KMS-11 (cell line): ENCODE results near the gene TKT.

Source experiments
- H2AFZ ChIP-seq: fragments of 200-600 bp; sonication (generic); 2 replicates; pipeline ENCODE4 v1.6.1; 2016; ENCODE audit warnings: antibody characterized with exemption, mixed run types, low read depth
- H3K27ac ChIP-seq: fragments of 200-600 bp; sonication (generic); 2 replicates; pipeline ENCODE4 v1.6.1; 2016; ENCODE audit warnings: mild to moderate bottlenecking, mixed run types
- H3K27me3 ChIP-seq: fragments of 200-600 bp; sonication (generic); 2 replicates; pipeline ENCODE4 v1.6.1; 2017; ENCODE audit warnings: mild to moderate bottlenecking, low read depth, mixed run types, moderate library complexity; ENCODE audit not compliant: insufficient read depth
- H3K36me3 ChIP-seq: fragments of 200-600 bp; sonication (generic); 2 replicates; pipeline ENCODE4 v1.6.1; 2017; ENCODE audit warnings: mild to moderate bottlenecking, mixed run types; ENCODE audit not compliant: insufficient read depth
- H3K4me1 ChIP-seq: fragments of 200-600 bp; sonication (generic); 2 replicates; pipeline ENCODE4 v1.6.1; 2016; ENCODE audit warnings: mild to moderate bottlenecking, low read depth, mixed run types; ENCODE audit not compliant: poor library complexity, severe bottlenecking
- H3K4me2 ChIP-seq: fragments of 200-600 bp; sonication (generic); 2 replicates; pipeline ENCODE4 v1.7.0; 2016; ENCODE audit warnings: mild to moderate bottlenecking, mixed run types
- H3K4me3 ChIP-seq: fragments of 200-600 bp; sonication (generic); IDR thresholded peaks from 2 replicates; pipeline ENCODE4 v1.6.1; 2017; ENCODE audit warnings: low read depth, low read length, mixed read lengths; ENCODE audit not compliant: insufficient read depth
- H3K79me2 ChIP-seq: fragments of 200-600 bp; sonication (generic); 2 replicates; pipeline ENCODE4 v1.6.1; 2016; ENCODE audit warnings: low read depth, mixed run types; ENCODE audit not compliant: insufficient read depth
- H3K9ac ChIP-seq: fragments of 200-600 bp; sonication (generic); 2 replicates; pipeline ENCODE4 v1.6.1; 2016; ENCODE audit warnings: mild to moderate bottlenecking, mixed run types
- H4K20me1 ChIP-seq: fragments of 200-600 bp; sonication (generic); 2 replicates; pipeline ENCODE4 v1.6.1; 2016; ENCODE audit warnings: mild to moderate bottlenecking, mixed run types; ENCODE audit not compliant: insufficient read depth
- CTCF ChIP-seq: fragments of 200-600 bp; sonication (generic); conservative IDR thresholded peaks from 2 replicates; pipeline ENCODE4 v1.6.1; 2017; ENCODE audit warnings: low read depth, mild to moderate bottlenecking, antibody characterized with exemption, low read length, moderate library complexity, mixed read lengths

The TKT gene

DNA sequence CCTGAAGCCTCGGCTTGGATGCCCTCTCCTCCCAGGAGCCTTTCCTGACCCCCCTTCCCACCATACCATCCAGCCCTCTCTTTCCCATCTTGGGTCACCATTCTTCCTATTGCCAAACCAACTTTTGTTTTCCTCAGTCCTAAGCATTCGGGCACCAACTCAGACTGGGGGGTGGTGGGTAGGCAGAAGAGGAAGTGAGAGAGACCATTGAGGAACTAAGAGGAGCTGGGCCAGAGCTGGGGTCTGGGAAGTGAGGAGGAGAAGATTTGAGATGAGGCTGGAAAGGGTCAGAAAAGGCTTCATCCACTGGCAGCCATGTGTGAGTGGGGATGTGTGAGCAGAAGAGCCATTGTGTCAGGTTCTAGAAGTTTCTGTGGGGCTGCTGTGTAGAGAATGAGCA lies 37.7 kb downstream of the TKT start:
- Histone ChIP-seq H3K4me1 (peaks cover 13% of the 10 kb centered on the region), H4K20me1 (no peaks in the 10 kb centered on the region), H3K27ac (no peak overlapping the region), H3K79me2 (no peaks in the 10 kb centered on the region), H3K9ac (no peak overlapping the region), H3K4me3 (no peak overlapping the region), H3K36me3 (no peaks in the 10 kb centered on the region), H2AFZ (no peak overlapping the region), H3K27me3 (no peaks in the 10 kb centered on the region), H3K4me2 (no peak overlapping the region)
- no peak for TF ChIP-seq CTCF

DNA sequence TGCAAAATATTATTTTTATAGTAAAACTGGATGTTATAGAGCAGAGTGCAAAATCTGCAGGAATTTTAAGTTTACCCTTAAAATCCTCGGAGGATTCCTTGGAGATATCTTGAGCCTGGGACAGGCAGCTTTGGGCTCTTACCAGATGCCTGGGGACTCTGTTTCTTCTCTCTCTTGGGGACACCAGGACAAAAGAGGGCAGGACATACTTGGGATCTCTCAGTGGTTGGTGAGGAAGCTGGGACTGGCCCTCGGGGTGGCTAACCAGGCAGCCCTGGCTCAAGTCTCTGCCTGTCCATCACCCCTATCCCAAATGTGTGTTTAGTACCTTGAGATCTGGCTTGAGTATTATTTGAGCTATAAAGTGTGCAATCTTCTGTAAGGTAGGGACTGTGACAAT lies 38.6 kb downstream of the TKT start:
- Histone ChIP-seq H3K9ac (no peak overlapping the region), H3K4me3 (no peak overlapping the region), H4K20me1 (no peaks in the 10 kb centered on the region), H3K79me2 (no peaks in the 10 kb centered on the region), H2AFZ (no peak overlapping the region), H3K4me2 (no peak overlapping the region), H3K4me1 (peaks cover 13% of the 10 kb centered on the region), H3K27me3 (no peaks in the 10 kb centered on the region), H3K27ac (no peak overlapping the region), H3K36me3 (no peaks in the 10 kb centered on the region)
- TF ChIP-seq CTCF = no peak

DNA sequence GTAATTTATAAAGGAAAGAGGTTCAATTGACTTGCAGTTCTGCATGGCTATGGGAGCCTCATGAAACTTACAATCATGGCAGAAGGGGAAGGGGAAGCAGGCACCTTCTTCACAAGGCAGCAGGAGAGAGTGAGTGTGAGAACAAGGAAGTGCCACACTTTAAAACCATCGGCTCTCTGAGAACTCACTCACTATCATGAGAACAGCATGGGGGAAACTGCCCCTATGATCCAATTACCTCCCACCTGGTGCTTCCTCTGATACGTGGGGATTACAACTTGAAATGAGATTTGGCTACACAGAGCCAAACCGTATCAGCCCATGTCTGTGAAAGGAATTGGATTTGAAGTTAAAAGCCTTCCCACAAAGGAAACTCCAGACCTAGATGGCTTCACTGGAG lies 39.1 kb downstream of the TKT start:
- Histone ChIP-seq H3K27me3 (no peaks in the 10 kb centered on the region), H3K27ac (no peak overlapping the region), H3K79me2 (no peaks in the 10 kb centered on the region), H2AFZ (no peak overlapping the region), H3K36me3 (no peaks in the 10 kb centered on the region), H3K4me2 (no peak overlapping the region), H3K4me3 (no peak overlapping the region), H3K9ac (no peak overlapping the region), H4K20me1 (no peaks in the 10 kb centered on the region), H3K4me1 (peaks cover 13% of the 10 kb centered on the region)
- TF ChIP-seq CTCF = no peak

DNA sequence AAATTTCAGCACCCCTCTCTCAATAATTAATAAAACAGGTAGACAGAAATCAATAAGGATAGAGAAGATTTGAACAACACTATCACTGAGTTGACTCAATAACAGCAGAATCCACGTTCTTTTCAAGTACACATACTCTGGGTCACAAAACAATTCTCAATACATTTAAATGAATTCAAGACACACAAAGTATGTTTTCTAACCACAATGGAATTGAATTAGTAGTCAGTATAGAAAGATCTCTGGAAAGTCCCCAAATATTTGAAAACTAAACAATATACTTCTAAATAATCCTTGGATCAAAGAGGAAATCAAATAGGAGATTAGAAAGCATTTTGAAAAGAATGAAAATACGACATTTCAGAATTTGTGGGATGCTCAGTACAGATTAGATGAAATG lies 40.0 kb downstream of the TKT start:
- Histone ChIP-seq H3K4me1 (peaks cover 13% of the 10 kb centered on the region), H3K4me2 (no peak overlapping the region), H3K36me3 (no peaks in the 10 kb centered on the region), H4K20me1 (no peaks in the 10 kb centered on the region), H3K27me3 (no peaks in the 10 kb centered on the region), H3K27ac (no peak overlapping the region), H3K9ac (no peak overlapping the region), H2AFZ (no peak overlapping the region), H3K79me2 (no peaks in the 10 kb centered on the region), H3K4me3 (no peak overlapping the region)
- no peak for TF ChIP-seq CTCF

- Histone ChIP-seq H2AFZ (no peak overlapping the region), H3K27me3 (no peaks in the 10 kb centered on the region), H3K4me3 (no peak overlapping the region), H3K4me1 (peaks cover 6% of the 10 kb centered on the region), H3K79me2 (no peaks in the 10 kb centered on the region), H4K20me1 (no peaks in the 10 kb centered on the region), H3K9ac (no peak overlapping the region), H3K4me2 (no peak overlapping the region), H3K36me3 (no peaks in the 10 kb centered on the region), H3K27ac (no peak overlapping the region)
- TF ChIP-seq CTCF = no peak
Observed at GRCh38 chr3:53213276-53213675, 42.5 kb downstream of the TKT start.
